ENCODE results near the gene ZSWIM3.

ZSWIM3 gene

GRCh38 chr20:45833030-45833882, 24.2 kb upstream of the ZSWIM3 start, which contains the start of gene SNX21:
Gene SNX21 (plus strand): TSS chr20:45833799. CDS start chr20:45833920, 121 bp downstream.
- DNase-seq, result peak; percentile 60

DNA sequence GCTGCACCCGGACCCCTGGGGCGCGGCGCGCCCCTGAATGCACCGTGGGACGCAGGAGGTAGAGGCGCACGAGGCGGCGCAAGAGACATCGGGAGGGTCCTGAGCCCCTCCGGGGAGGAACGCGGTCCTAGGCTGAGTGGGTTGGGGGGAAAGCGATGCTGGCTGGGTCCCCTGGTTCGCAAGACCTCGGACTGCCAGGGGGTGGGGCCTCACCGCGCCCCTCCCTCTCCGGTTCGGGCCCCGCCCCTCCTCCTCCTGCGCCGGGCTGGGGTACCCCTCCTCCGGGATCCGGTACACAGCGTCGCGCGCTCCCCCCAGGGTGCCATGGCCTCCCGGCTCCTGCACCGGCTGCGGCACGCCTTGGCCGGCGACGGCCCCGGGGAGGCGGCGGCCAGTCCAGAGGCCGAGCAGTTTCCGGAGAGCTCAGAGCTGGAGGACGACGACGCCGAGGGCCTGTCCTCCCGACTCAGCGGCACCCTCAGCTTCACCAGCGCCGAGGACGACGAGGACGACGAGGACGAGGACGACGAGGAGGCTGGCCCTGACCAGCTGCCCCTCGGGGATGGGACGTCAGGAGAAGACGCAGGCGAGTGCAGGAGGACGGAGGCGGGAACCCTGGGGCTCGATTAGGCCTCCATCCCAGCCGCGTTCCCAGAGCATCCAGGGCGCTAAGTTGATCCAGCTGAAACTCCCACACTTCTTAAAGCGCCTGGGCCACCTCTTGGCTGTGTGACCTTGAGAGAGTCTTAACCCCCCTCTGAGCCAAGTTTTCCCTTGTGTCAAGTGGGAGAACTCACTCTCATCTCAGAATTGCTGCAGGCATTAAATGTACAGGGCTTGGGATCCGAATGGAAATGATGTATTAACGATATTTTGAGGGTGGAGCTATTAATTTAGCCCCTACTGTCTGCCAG, 23.3 kb upstream of the ZSWIM3 start:
- peak; percentile 60 for DNase-seq

DNA sequence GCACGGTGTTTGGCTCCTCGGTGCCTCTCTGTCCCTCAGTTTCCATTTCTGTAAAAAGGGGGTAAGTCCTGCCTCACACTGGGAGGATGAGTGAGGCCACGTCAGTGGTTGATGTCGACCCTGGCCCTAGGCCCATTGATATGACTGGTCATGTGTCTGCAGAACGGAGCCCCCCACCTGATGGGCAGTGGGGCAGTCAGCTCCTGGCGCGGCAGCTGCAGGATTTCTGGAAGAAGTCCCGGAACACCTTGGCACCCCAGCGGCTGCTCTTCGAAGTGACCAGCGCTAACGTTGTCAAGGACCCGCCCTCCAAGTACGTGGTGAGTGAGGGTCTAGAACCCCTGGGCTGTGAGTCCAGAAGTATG, 22.6 kb upstream of the ZSWIM3 start:
- DNase-seq, result no peak

GRCh38 chr20:45835329-45835765, 22.1 kb upstream of the ZSWIM3 start:
- DNase-seq, result no peak

- no peak for DNase-seq
Measured at GRCh38 chr20:45835825-45836224, 21.6 kb upstream of the ZSWIM3 start.

DNA sequence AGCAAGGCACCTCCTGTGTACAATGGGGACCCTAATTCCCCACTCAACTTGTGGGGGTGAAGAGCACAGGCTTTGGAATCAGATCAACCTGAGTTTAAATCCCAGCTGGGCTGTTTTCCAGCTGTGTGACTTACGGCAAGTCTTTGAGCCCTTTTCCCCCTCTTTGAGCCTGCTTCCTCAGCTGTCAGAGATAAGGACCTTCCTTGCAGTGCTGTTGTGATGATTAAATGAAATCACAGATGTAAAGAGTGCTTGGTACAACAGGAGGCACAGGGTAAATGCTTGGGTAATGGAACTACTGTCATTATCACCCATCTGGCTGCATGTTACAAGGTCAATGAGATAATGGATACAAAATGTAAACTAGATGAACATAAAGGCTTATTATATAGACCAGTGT, 20.6 kb upstream of the ZSWIM3 start:
- DNase-seq, result no peak

- no peak for DNase-seq
Measured at GRCh38 chr20:45840700-45841198, 16.7 kb upstream of the ZSWIM3 start.

GRCh38 chr20:45841407-45842129, 15.8 kb upstream of the ZSWIM3 start:
- DNase-seq, result no peak

DNA sequence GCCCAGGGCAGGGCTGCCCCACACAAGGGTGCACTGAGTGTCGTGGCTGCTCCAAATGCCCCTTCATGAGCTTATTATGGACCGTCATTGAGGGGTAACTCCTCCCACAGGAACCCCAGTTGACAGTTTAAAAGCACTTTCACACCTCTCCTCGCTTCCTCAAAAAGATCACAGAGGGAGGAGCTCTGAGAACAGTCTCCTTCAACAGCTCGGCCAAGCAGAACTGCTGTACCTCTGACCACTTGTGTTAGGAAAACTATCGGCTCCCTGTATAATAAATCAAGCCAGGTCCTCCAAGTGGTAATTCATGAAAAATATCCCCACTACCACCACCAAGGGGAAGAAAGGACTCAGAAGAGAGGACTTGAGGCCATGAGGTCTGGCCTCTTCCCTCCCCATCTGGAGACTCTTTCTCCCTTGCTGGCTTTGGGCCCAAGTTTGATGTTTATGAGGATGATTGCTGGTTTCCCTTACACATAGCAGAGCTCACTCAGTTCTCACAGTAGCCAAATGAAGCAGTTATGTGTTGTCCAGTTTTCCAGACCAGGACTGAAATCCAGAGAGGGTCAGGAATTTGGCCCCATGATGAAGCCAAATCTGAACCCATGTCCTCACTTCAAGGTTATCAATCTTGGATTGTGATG, 15.1 kb upstream of the ZSWIM3 start:
- no peak for DNase-seq

DNA sequence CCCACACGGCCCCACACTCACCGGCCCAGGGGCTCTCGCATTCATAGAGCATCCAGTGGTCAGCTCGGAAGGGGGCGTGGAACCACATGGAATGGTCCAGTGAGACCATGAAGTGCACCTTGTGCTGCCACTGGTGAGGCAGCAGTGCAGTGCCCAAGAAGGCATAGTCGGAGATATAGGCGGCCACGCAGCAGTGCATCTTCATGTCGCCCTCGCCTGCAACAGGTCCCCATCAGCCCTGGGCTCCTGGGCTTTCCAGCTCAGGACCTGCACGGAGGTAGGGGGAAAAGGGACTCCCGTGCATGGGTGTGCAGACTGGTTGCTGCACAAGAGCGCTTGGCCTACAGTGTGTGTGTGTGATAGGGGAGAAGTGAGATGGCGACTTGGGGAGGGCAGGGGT, 13.9 kb upstream of the ZSWIM3 start:
- no peak for DNase-seq

GRCh38 chr20:45845452-45845851, 12.0 kb upstream of the ZSWIM3 start:
- no peak for DNase-seq

DNA sequence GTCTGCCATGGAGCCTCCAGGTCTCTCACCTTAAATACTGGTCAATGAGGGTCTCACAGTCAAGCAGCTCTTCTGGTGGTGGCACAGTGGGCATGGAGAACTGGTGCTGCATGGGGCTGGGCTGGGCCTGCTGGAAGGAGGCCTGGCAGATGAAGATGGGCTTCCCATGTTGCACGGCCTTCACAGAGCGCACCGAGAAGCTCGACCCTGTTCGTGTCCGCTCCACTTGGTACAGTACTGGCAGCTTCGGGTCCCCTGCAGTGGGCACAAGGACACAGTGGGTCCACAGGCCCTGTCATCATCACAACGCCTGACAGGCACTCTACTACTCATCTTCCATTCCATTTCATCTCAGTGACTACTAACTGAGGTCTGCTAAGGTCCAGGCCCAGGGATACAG, 9.0 kb upstream of the ZSWIM3 start:
- DNase-seq, result no peak

DNA sequence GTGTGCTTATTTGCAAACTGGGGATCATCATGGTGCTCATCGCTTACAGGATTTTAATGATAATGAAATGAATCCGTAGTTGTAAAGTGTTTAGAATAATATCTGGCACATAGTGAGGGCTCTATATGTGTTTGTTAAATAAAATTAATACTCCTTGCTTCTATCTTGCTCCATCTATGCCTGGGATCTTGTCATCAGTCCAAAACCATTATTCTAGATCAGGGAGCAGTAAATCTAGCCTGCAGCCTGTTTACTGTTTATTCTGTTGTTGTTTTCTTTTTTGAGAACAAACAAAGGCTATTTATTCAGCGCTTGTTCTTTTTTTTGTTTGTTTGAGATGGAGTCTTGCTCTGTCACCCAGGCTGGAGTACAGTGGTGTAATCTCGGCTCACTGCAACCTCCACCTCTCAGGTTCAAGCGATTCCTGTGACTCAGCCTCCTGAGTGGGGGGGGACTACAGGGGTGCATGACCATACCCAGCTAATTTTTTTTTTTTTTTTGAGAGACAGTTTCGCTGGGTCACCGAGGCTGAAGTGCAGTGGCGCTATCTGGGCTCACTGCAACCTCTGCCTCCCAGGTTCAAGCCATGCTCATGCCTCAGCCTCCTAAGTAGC, 8.3 kb upstream of the ZSWIM3 start:
- DNase-seq, result no peak

DNA sequence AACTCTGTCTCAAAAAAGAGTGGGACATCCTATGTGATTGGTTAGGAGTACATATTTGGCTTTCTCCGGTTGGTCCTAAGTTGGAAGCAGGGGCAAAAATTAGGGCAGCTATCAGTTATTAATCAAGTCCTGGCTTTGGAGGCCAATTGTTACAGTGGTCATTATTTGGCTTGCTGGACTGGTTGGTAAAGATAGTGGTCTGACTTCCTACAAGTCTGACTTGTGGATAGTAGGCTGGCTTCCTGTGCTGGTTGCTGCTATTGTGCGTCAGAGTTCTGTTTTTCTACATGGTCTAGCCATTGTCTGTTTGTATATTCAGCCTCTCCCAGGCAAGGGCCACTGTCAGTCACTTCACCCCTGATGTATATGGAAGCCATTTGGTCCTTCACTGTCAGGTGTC, 7.2 kb upstream of the ZSWIM3 start:
- DNase-seq, result no peak

DNA sequence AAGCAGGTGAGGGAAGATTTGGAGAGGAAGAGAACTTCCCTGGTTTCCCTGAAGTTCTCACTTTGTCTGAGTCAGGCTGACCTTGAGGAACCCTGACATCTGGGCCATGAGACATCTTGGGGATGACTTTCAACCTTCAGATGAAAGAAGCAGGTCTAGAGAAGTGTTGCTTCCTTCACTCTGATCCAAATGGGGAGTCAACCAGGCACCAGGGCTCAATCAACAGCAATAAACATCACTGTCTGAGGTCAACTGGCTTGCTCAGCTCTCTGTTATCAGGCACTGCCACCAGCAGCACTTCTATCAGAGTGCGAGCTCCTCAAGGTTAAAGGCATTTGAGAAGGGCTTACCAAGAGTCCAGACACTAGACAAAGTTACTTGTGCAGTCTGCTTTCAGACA, 6.5 kb upstream of the ZSWIM3 start:
- DNase-seq, result no peak

DNA sequence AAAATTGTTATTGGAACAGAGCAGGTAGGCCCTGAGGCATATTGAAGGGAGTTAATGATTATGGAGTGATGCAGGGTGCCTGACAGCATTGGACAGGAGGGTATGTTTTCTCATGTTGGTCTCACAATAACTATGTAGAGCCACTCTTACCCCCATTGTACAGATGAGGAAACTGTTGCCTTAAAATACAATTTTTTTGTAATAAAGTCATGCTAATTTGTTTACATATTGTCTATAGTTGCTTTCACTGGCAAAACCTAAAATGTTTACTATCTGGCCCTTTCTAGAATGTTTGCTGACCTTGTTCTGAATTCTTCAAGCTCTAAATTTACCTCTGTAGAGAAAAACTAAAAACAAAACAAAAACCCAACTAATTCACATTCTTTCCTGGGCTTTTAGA, 5.9 kb upstream of the ZSWIM3 start:
- no peak for DNase-seq

GRCh38 chr20:45852326-45852725, 5.1 kb upstream of the ZSWIM3 start:
- DNase-seq, result no peak

DNA sequence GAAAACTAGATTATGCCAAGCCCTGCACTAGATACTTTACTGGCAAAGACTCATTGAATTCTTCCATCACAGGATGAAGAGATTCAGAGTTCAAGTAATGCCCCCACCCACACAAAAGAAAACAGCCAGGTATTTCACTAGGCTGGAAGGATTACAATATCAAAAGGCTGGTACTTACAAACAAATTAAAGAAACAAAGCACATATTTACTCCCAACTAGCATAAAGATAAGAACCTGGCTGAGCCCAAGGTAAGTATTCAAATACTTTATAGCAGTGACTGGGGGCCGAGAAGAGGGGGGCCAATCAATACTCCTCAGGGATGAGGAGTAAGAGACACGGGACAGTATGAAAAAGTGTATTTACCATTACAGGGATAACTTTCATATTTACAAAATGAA, 3.9 kb upstream of the ZSWIM3 start:
- DNase-seq, result no peak

GRCh38 chr20:45857882-45858216, 435 bp downstream of the ZSWIM3 start:
- DNase-seq, result no peak

- DNase-seq, result no peak
Measured at GRCh38 chr20:45859916-45860315, 2.5 kb downstream of the ZSWIM3 start.

GRCh38 chr20:45860560-45861220, 3.3 kb downstream of the ZSWIM3 start:
- DNase-seq, result no peak

All from NCI-H526 treated with DMSO at 0.1 percent for 48 hours (cell line).